HG03565 (cell line): ENCODE measurements around the gene MRPL58.
A peak's percentile ranks its signal among the peaks of the same experiment; 100 is the strongest.
"Not testable (repeated sequence)": the region's sequence is repeated elsewhere in the genome, so short reads cannot be mapped to it uniquely, and the experiment has no call there.

Source experiments
- ATAC-seq: cut with Tn5 transposase; IDR thresholded peaks from one replicate; pipeline ENCODE4 v1.9.1; 2021; ENCODE audit warnings: mild to moderate bottlenecking, moderate library complexity; ENCODE audit not compliant: unreplicated experiment

Gene MRPL58

GRCh38 chr17:75012096-75012345 lies 449 bp upstream of the MRPL58 start:
- ATAC-seq = no peak

GRCh38 chr17:75013092-75013559 lies 656 bp downstream of the MRPL58 start:
- ATAC-seq = no peak

- ATAC-seq = no peak
Observed at GRCh38 chr17:75019146-75019545, 6.7 kb downstream of the MRPL58 start.

- ATAC-seq = no peak
Observed at GRCh38 chr17:75019710-75020109, 7.2 kb downstream of the MRPL58 start.

- no peak for ATAC-seq
Observed at GRCh38 chr17:75020331-75021110, 8.1 kb downstream of the MRPL58 start.

- ATAC-seq = no peak
Observed at GRCh38 chr17:75024686-75025397, 12.4 kb downstream of the MRPL58 start.

GRCh38 chr17:75025398-75025734 lies 12.9 kb downstream of the MRPL58 start:
- ATAC-seq = not testable (repeated sequence)

- ATAC-seq = not testable (repeated sequence)
Observed at GRCh38 chr17:75026650-75027049, 14.2 kb downstream of the MRPL58 start.

- ATAC-seq = no peak
Observed at GRCh38 chr17:75030161-75030560, 17.7 kb downstream of the MRPL58 start.

- ATAC-seq = no peak
Observed at GRCh38 chr17:75031972-75032719, 19.7 kb downstream of the MRPL58 start.

- ATAC-seq = no peak
Observed at GRCh38 chr17:75032720-75033280, 20.3 kb downstream of the MRPL58 start.

- peak; percentile 47 for ATAC-seq
Observed at GRCh38 chr17:75033346-75034235, 21.1 kb downstream of the MRPL58 start.

- ATAC-seq = peak; percentile 31
Observed at GRCh38 chr17:75034236-75034908, 21.9 kb downstream of the MRPL58 start.

GRCh38 chr17:75036643-75037268 lies 24.3 kb downstream of the MRPL58 start:
- ATAC-seq = no peak

- no peak for ATAC-seq
Observed at GRCh38 chr17:75039238-75039637, 26.8 kb downstream of the MRPL58 start.

- ATAC-seq = no peak
Observed at GRCh38 chr17:75041656-75042280, 29.3 kb downstream of the MRPL58 start.

- ATAC-seq = not testable (repeated sequence)
Observed at GRCh38 chr17:75043789-75044188, 31.3 kb downstream of the MRPL58 start.

GRCh38 chr17:75044716-75045115 lies 32.2 kb downstream of the MRPL58 start:
- no peak for ATAC-seq

- ATAC-seq = not testable (repeated sequence)
Observed at GRCh38 chr17:75045946-75046406, 33.5 kb downstream of the MRPL58 start.
